Measurements from ENCODE around the gene PES1.
"Not testable (repeated sequence)": the region's sequence is repeated elsewhere in the genome, so short reads cannot be mapped to it uniquely, and the experiment has no call there.

The PES1 gene

GRCh38 chr22:30596886-30597285, 5.2 kb upstream of the PES1 start:
- no peaks in the 10 kb centered on the region for H3K27me3 ChIP-seq (ENCODE audit: control insufficient read depth in 1 of 2, insufficient read depth in 2 of 2, low read length in 2 of 2)
- no peaks in the 10 kb centered on the region for H3K36me3 ChIP-seq (ENCODE audit: control insufficient read depth in 2 of 2, insufficient read depth in 2 of 2, low read length in 2 of 2)
- no peak overlapping the region for H3K27ac ChIP-seq (ENCODE audit: low read length)
- H3K9ac ChIP-seq (ENCODE audit: low read length in 2 of 2): no peak overlapping the region
- H3K4me1 ChIP-seq (ENCODE audit: control insufficient read depth, insufficient read depth, low read length): peaks cover 4% of the 10 kb centered on the region
- no peak overlapping the region for H3K4me3 ChIP-seq (ENCODE audit: low read length in 2 of 2)
- H3K9me3 ChIP-seq (ENCODE audit: control insufficient read depth in 2 of 2, low read length in 2 of 2): no peaks in the 10 kb centered on the region

GRCh38 chr22:30596199-30596598, 4.5 kb upstream of the PES1 start:
- Histone ChIP-seq H3K9me3 (ENCODE audit: control insufficient read depth in 2 of 2, low read length in 2 of 2) (no peaks in the 10 kb centered on the region), H3K4me3 (ENCODE audit: low read length in 2 of 2) (no peak overlapping the region), H3K36me3 (ENCODE audit: control insufficient read depth in 2 of 2, insufficient read depth in 2 of 2, low read length in 2 of 2) (no peaks in the 10 kb centered on the region), H3K4me1 (ENCODE audit: control insufficient read depth, insufficient read depth, low read length) (peaks cover 5% of the 10 kb centered on the region), H3K9ac (ENCODE audit: low read length in 2 of 2) (no peak overlapping the region), H3K27ac (ENCODE audit: low read length) (no peak overlapping the region), H3K27me3 (ENCODE audit: control insufficient read depth in 1 of 2, insufficient read depth in 2 of 2, low read length in 2 of 2) (no peaks in the 10 kb centered on the region)

GRCh38 chr22:30592360-30592713, 627 bp upstream of the PES1 start:
- Histone ChIP-seq H3K4me1 (ENCODE audit: control insufficient read depth, insufficient read depth, low read length) (peaks cover 13% of the 10 kb centered on the region), H3K27ac (ENCODE audit: low read length) (peak overlapping the region; percentile 66), H3K9ac (ENCODE audit: low read length in 2 of 2) (peak overlapping the region; percentile 47 to 93), H3K4me3 (ENCODE audit: low read length in 2 of 2) (peak overlapping the region; percentile 91 to 100), H3K36me3 (ENCODE audit: control insufficient read depth in 2 of 2, insufficient read depth in 2 of 2, low read length in 2 of 2) (peaks cover 11 to 19% of the 10 kb centered on the region in 2 donors)
- not testable (repeated sequence) for H3K9me3 ChIP-seq (ENCODE audit: control insufficient read depth in 2 of 2, low read length in 2 of 2); H3K27me3 ChIP-seq (ENCODE audit: control insufficient read depth in 1 of 2, insufficient read depth in 2 of 2, low read length in 2 of 2)

GRCh38 chr22:30591191-30591587, 521 bp downstream of the PES1 start:
- peak overlapping the region; percentile 93 for H3K9ac ChIP-seq (ENCODE audit: low read length in 2 of 2)
- H3K27ac ChIP-seq (ENCODE audit: low read length): peak overlapping the region; percentile 66
- H3K4me1 ChIP-seq (ENCODE audit: control insufficient read depth, insufficient read depth, low read length): peaks cover 13% of the 10 kb centered on the region
- peak overlapping the region; percentile 91 to 100 for H3K4me3 ChIP-seq (ENCODE audit: low read length in 2 of 2)
- H3K36me3 ChIP-seq (ENCODE audit: control insufficient read depth in 2 of 2, insufficient read depth in 2 of 2, low read length in 2 of 2): peaks cover 23 to 30% of the 10 kb centered on the region in 2 donors
- H3K9me3 ChIP-seq (ENCODE audit: control insufficient read depth in 2 of 2, low read length in 2 of 2): no peaks in the 10 kb centered on the region
- no peaks in the 10 kb centered on the region for H3K27me3 ChIP-seq (ENCODE audit: control insufficient read depth in 1 of 2, insufficient read depth in 2 of 2, low read length in 2 of 2)

- H3K27ac ChIP-seq (ENCODE audit: low read length): no peak overlapping the region
- peaks cover 57 to 73% of the 10 kb centered on the region in 2 donors for H3K36me3 ChIP-seq (ENCODE audit: control insufficient read depth in 2 of 2, insufficient read depth in 2 of 2, low read length in 2 of 2)
- H3K4me1 ChIP-seq (ENCODE audit: control insufficient read depth, insufficient read depth, low read length): peaks cover 9% of the 10 kb centered on the region
- H3K9ac ChIP-seq (ENCODE audit: low read length in 2 of 2): no peak overlapping the region
- H3K4me3 ChIP-seq (ENCODE audit: low read length in 2 of 2): no peak overlapping the region
- H3K9me3 ChIP-seq (ENCODE audit: control insufficient read depth in 2 of 2, low read length in 2 of 2): no peaks in the 10 kb centered on the region
- H3K27me3 ChIP-seq (ENCODE audit: control insufficient read depth in 1 of 2, insufficient read depth in 2 of 2, low read length in 2 of 2): no peaks in the 10 kb centered on the region
Measured at GRCh38 chr22:30586414-30586813, 5.3 kb downstream of the PES1 start.

GRCh38 chr22:30584441-30584840, 7.3 kb downstream of the PES1 start:
- Histone ChIP-seq H3K4me3 (ENCODE audit: low read length in 2 of 2) (no peak overlapping the region), H3K4me1 (ENCODE audit: control insufficient read depth, insufficient read depth, low read length) (no peaks in the 10 kb centered on the region), H3K27me3 (ENCODE audit: control insufficient read depth in 1 of 2, insufficient read depth in 2 of 2, low read length in 2 of 2) (peaks cover 0 to 3% of the 10 kb centered on the region in 2 donors), H3K36me3 (ENCODE audit: control insufficient read depth in 2 of 2, insufficient read depth in 2 of 2, low read length in 2 of 2) (peaks cover 76 to 92% of the 10 kb centered on the region in 2 donors), H3K9me3 (ENCODE audit: control insufficient read depth in 2 of 2, low read length in 2 of 2) (no peaks in the 10 kb centered on the region), H3K9ac (ENCODE audit: low read length in 2 of 2) (no peak overlapping the region), H3K27ac (ENCODE audit: low read length) (no peak overlapping the region)

- H3K4me3 ChIP-seq (ENCODE audit: low read length in 2 of 2): no peak overlapping the region
- no peaks in the 10 kb centered on the region for H3K4me1 ChIP-seq (ENCODE audit: control insufficient read depth, insufficient read depth, low read length)
- peaks cover 0 to 3% of the 10 kb centered on the region in 2 donors for H3K27me3 ChIP-seq (ENCODE audit: control insufficient read depth in 1 of 2, insufficient read depth in 2 of 2, low read length in 2 of 2)
- H3K36me3 ChIP-seq (ENCODE audit: control insufficient read depth in 2 of 2, insufficient read depth in 2 of 2, low read length in 2 of 2): peaks cover 83 to 88% of the 10 kb centered on the region in 2 donors
- no peaks in the 10 kb centered on the region for H3K9me3 ChIP-seq (ENCODE audit: control insufficient read depth in 2 of 2, low read length in 2 of 2)
- no peak overlapping the region for H3K27ac ChIP-seq (ENCODE audit: low read length)
- H3K9ac ChIP-seq (ENCODE audit: low read length in 2 of 2): no peak overlapping the region
Measured at GRCh38 chr22:30582788-30583545, 8.7 kb downstream of the PES1 start.

GRCh38 chr22:30582051-30582450, 9.7 kb downstream of the PES1 start:
- Histone ChIP-seq H3K36me3 (ENCODE audit: control insufficient read depth in 2 of 2, insufficient read depth in 2 of 2, low read length in 2 of 2) (peaks cover 75 to 84% of the 10 kb centered on the region in 2 donors), H3K27ac (ENCODE audit: low read length) (no peak overlapping the region)

GRCh38 chr22:30580896-30581295, 10.8 kb downstream of the PES1 start:
- H3K4me1 ChIP-seq (ENCODE audit: control insufficient read depth, insufficient read depth, low read length): no peaks in the 10 kb centered on the region
- no peak overlapping the region for H3K27ac ChIP-seq (ENCODE audit: low read length)
- H3K4me3 ChIP-seq (ENCODE audit: low read length in 2 of 2): no peak overlapping the region
- no peak overlapping the region for H3K9ac ChIP-seq (ENCODE audit: low read length in 2 of 2)
- peaks cover 75 to 84% of the 10 kb centered on the region in 2 donors for H3K36me3 ChIP-seq (ENCODE audit: control insufficient read depth in 2 of 2, insufficient read depth in 2 of 2, low read length in 2 of 2)
- H3K9me3 ChIP-seq (ENCODE audit: control insufficient read depth in 2 of 2, low read length in 2 of 2): no peaks in the 10 kb centered on the region
- H3K27me3 ChIP-seq (ENCODE audit: control insufficient read depth in 1 of 2, insufficient read depth in 2 of 2, low read length in 2 of 2): peaks cover 0 to 3% of the 10 kb centered on the region in 2 donors

More at GRCh38 chr22:30582051-30582450, 9.7 kb downstream of the PES1 start:
- H3K4me3 ChIP-seq (ENCODE audit: low read length in 2 of 2): no peak overlapping the region
- no peaks in the 10 kb centered on the region for H3K4me1 ChIP-seq (ENCODE audit: control insufficient read depth, insufficient read depth, low read length)
- H3K9me3 ChIP-seq (ENCODE audit: control insufficient read depth in 2 of 2, low read length in 2 of 2): no peaks in the 10 kb centered on the region
- peaks cover 0 to 3% of the 10 kb centered on the region in 2 donors for H3K27me3 ChIP-seq (ENCODE audit: control insufficient read depth in 1 of 2, insufficient read depth in 2 of 2, low read length in 2 of 2)
- H3K9ac ChIP-seq (ENCODE audit: low read length in 2 of 2): no peak overlapping the region

GRCh38 chr22:30578481-30578880, 13.2 kb downstream of the PES1 start:
- H3K27ac ChIP-seq (ENCODE audit: low read length): no peak overlapping the region
- no peak overlapping the region for H3K4me3 ChIP-seq (ENCODE audit: low read length in 2 of 2)
- H3K4me1 ChIP-seq (ENCODE audit: control insufficient read depth, insufficient read depth, low read length): peaks cover 14% of the 10 kb centered on the region
- H3K9me3 ChIP-seq (ENCODE audit: control insufficient read depth in 2 of 2, low read length in 2 of 2): no peaks in the 10 kb centered on the region
- peaks cover 0 to 10% of the 10 kb centered on the region in 2 donors for H3K27me3 ChIP-seq (ENCODE audit: control insufficient read depth in 1 of 2, insufficient read depth in 2 of 2, low read length in 2 of 2)
- H3K36me3 ChIP-seq (ENCODE audit: control insufficient read depth in 2 of 2, insufficient read depth in 2 of 2, low read length in 2 of 2): peaks cover 56 to 62% of the 10 kb centered on the region in 2 donors
- H3K9ac ChIP-seq (ENCODE audit: low read length in 2 of 2): no peak overlapping the region

GRCh38 chr22:30575859-30576258, 15.9 kb downstream of the PES1 start:
- H3K9ac ChIP-seq (ENCODE audit: low read length in 2 of 2): no peak overlapping the region
- no peak overlapping the region for H3K4me3 ChIP-seq (ENCODE audit: low read length in 2 of 2)
- H3K27me3 ChIP-seq (ENCODE audit: control insufficient read depth in 1 of 2, insufficient read depth in 2 of 2, low read length in 2 of 2): peaks cover 0 to 10% of the 10 kb centered on the region in 2 donors
- H3K27ac ChIP-seq (ENCODE audit: low read length): no peak overlapping the region
- H3K4me1 ChIP-seq (ENCODE audit: control insufficient read depth, insufficient read depth, low read length): peaks cover 14% of the 10 kb centered on the region
- H3K36me3 ChIP-seq (ENCODE audit: control insufficient read depth in 2 of 2, insufficient read depth in 2 of 2, low read length in 2 of 2): peaks cover 37 to 39% of the 10 kb centered on the region in 2 donors
- H3K9me3 ChIP-seq (ENCODE audit: control insufficient read depth in 2 of 2, low read length in 2 of 2): no peaks in the 10 kb centered on the region

All from stomach smooth muscle (tissue), 2 donors.